Activated CD8-positive, alpha-beta T cell treated with anti-CD3 and anti-CD28 coated beads for 36 hours (primary cell): ENCODE data around the gene ATP6V0B. TPM values are rescaled to one million over a fixed set of nuclear protein-coding genes. Genes with fewer than 3 reads are reported as not detected.

Experiments used
- ATAC-seq: fragments of 200-7000 bp; cut with Tn5 transposase; one replicate; pipeline ENCODE4 v1.10.0; 2021; ENCODE audit warnings: mild to moderate bottlenecking, moderate library complexity
- CTCF ChIA-PET: fragments of 350-600 bp; sonication (Branson Sonifier 250); formaldehyde crosslinking; loops from one replicate; lab custom pipeline; 2021; ENCODE audit warnings: antibody characterized with exemption; lab: Charles Lee
- POLR2A ChIA-PET: fragments of 350-600 bp; sonication (Branson Sonifier 250); formaldehyde crosslinking; loops from one replicate; lab custom pipeline; 2021; ENCODE audit warnings: antibody characterized with exemption; lab: Charles Lee
- DNase-seq: peaks from one replicate; pipeline ENCODE4 v3.0.0-alpha.2; 2020
- H3K27ac Mint-ChIP-seq: one replicate; pipeline ENCODE4 v1.8.0; 2021; ENCODE audit warnings: mild to moderate bottlenecking, mixed read lengths
- H3K27me3 Mint-ChIP-seq: one replicate; pipeline ENCODE4 v1.8.0; 2021; ENCODE audit warnings: mixed read lengths
- H3K36me3 Mint-ChIP-seq: one replicate; pipeline ENCODE4 v1.8.0; 2021; ENCODE audit warnings: low read depth, mixed read lengths
- H3K4me1 Mint-ChIP-seq: one replicate; pipeline ENCODE4 v1.8.0; 2021; ENCODE audit warnings: low read depth, mixed read lengths
- H3K4me3 Mint-ChIP-seq: one replicate; pipeline ENCODE4 v1.8.0; 2021; ENCODE audit warnings: mild to moderate bottlenecking, moderate library complexity, mixed read lengths
- H3K9me3 Mint-ChIP-seq: one replicate; pipeline ENCODE4 v1.8.0; 2021; ENCODE audit warnings: mixed read lengths
- CTCF ChIP-seq: fragments of 200-600 bp; IDR thresholded peaks from one replicate; pipeline ENCODE4 v1.8.0; 2022; ENCODE audit warnings: antibody characterized with exemption, mild to moderate bottlenecking
- intact Hi-C: fragments of 100-400 bp; cut with micrococcal nuclease; formaldehyde crosslinking; loops from one replicate; pipeline ENCODE4 v1.10.0; 2022
- total RNA-seq, 2 experiments: library from RNA; stranded (reverse); gene quantifications; one replicate each; pipeline ENCODE4 v1.2.3, GENCODE V29; 2021

ATP6V0B gene
- total RNA-seq, 2 experiments from 2014 or later = 67.6 to 75.5 TPM

GRCh38 chr1:43965316-43965715, 9.4 kb upstream of the ATP6V0B start:
- Mint-ChIP-seq H3K27ac (no peak overlapping the region), H3K4me1 (peaks cover 2% of the 10 kb centered on the region), H3K9me3 (no peaks in the 10 kb centered on the region), H3K4me3 (no peak overlapping the region), H3K27me3 (no peaks in the 10 kb centered on the region), H3K36me3 (no peaks in the 10 kb centered on the region)
- ATAC-seq (no peak), DNase-seq (no peak)
- CTCF ChIA-PET = no interaction called here
- TF ChIP-seq CTCF = no peak
- POLR2A ChIA-PET = no interaction called here
- intact Hi-C loops = no loop called here

- H3K4me3 Mint-ChIP-seq = no peak overlapping the region
- POLR2A ChIA-PET = interaction anchor here (0.9 to 2.4 kb wide), 2 partner anchors 15 to 21 kb away, joined by 3 to 9 read pairs; partner anchors contain the start of gene IPO13
- peak; percentile 39 for DNase-seq
Measured at GRCh38 chr1:43968348-43968948, 6.3 kb upstream of the ATP6V0B start.

GRCh38 chr1:43969416-43969745, 5.4 kb upstream of the ATP6V0B start:
- Mint-ChIP-seq H3K27ac (no peak overlapping the region), H3K36me3 (peaks cover 21% of the 10 kb centered on the region), H3K4me3 (peak overlapping the region; percentile 85), H3K9me3 (no peaks in the 10 kb centered on the region), H3K27me3 (no peaks in the 10 kb centered on the region), H3K4me1 (peaks cover 21% of the 10 kb centered on the region)
- TF ChIP-seq CTCF = no peak
- intact Hi-C loops = no loop called here
- ATAC-seq = no peak
- DNase-seq = no peak
- ChIA-PET CTCF (interaction anchor here (1.3 kb wide), 1 partner anchor 35 kb away, joined by 5 read pairs; no protein-coding TSS in a partner anchor), POLR2A (interaction anchor here (1.0 to 2.4 kb wide), 2 partner anchors 22 to 67 kb away, joined by 3 to 9 read pairs; partner anchors contain the start of gene IPO13)

More at GRCh38 chr1:43968348-43968948, 6.3 kb upstream of the ATP6V0B start:
- intact Hi-C loops = no loop called here
- Mint-ChIP-seq H3K27ac (no peak overlapping the region), H3K9me3 (no peaks in the 10 kb centered on the region), H3K4me1 (peaks cover 11% of the 10 kb centered on the region), H3K36me3 (peaks cover 16% of the 10 kb centered on the region), H3K27me3 (no peaks in the 10 kb centered on the region)
- CTCF ChIA-PET = no interaction called here
- no peak for ATAC-seq
- no peak for TF ChIP-seq CTCF

GRCh38 chr1:43969746-43970466, 4.9 kb upstream of the ATP6V0B start, which contains the start of gene DPH2:
Gene DPH2 (plus strand): TSS chr1:43970010. CDS start chr1:43970176, 166 bp downstream.
- ATAC-seq (peak; percentile 93), DNase-seq (peak; percentile 99)
- Mint-ChIP-seq H3K36me3 (peaks cover 21% of the 10 kb centered on the region), H3K27ac (peak within 1 kb of the TSS; percentile 80), H3K4me1 (peaks cover 21% of the 10 kb centered on the region), H3K4me3 (peak within 1 kb of the TSS; percentile 85), H3K9me3 (no peaks in the 10 kb centered on the region), H3K27me3 (no peaks in the 10 kb centered on the region)
- no peak for TF ChIP-seq CTCF
- CTCF ChIA-PET = interaction anchor here (0.7 to 2.9 kb wide), 4 partner anchors 35 to 73 kb away, joined by 3 to 9 read pairs (median 4); no protein-coding TSS in a partner anchor
- POLR2A ChIA-PET = interaction anchor here (0.7 to 2.4 kb wide), 8 partner anchors 15 to 1020 kb away, joined by 3 to 9 read pairs (median 4); partner anchors contain the start of genes IPO13 and SLC6A9
- intact Hi-C loops = no loop called here
